HCT116 (cell line): Measurements from ENCODE around the gene HCN1.

Experiments used
- CEBPB ChIP-seq: IDR thresholded peaks from 2 replicates; pipeline ENCODE4 v1.6.1; 2012; ENCODE audit warnings: low read depth
- EZH2 ChIP-seq: fragments of 200-600 bp; sonication (generic); IDR thresholded peaks from 2 replicates; pipeline ENCODE4 v1.6.1; 2017; ENCODE audit warnings: antibody characterized with exemption, mixed run types
- EZH2phosphoT487 ChIP-seq: fragments of 200-600 bp; IDR thresholded peaks from 2 replicates; pipeline ENCODE4 v1.6.1; 2018; ENCODE audit warnings: antibody characterized with exemption, borderline replicate concordance
- JUND ChIP-seq: IDR thresholded peaks from 2 replicates; pipeline ENCODE4 v1.6.1; 2012
- MAX ChIP-seq: IDR thresholded peaks from 2 replicates; pipeline ENCODE4 v1.6.1; 2012
- POLR2A ChIP-seq: IDR thresholded peaks from 2 replicates; pipeline ENCODE4 v1.7.0; 2011; ENCODE audit warnings: borderline replicate concordance; ENCODE audit not compliant: insufficient read depth, insufficient read length; ENCODE audit errors: extremely low read depth
- RAD21 ChIP-seq: IDR thresholded peaks from 2 replicates; pipeline ENCODE4 v1.6.1; 2012; ENCODE audit warnings: low read depth, mild to moderate bottlenecking
- SP1 ChIP-seq: IDR thresholded peaks from 2 replicates; pipeline ENCODE4 v1.6.1; 2012; ENCODE audit warnings: low read depth
- TCF7L2 ChIP-seq: IDR thresholded peaks from 2 replicates; pipeline ENCODE4 v1.7.0; 2011; ENCODE audit warnings: borderline replicate concordance, inconsistent platforms; ENCODE audit not compliant: insufficient read depth, insufficient read length; ENCODE audit errors: extremely low read depth
- TF ChIP-seq, protein P1 (sequence below), 3 experiments: fragments of 200-600 bp in 1 of 3; sonication (generic) in 1 of 3; IDR thresholded peaks in 2 of 3; conservative IDR thresholded peaks in 1 of 3; 2 replicates each; pipeline ENCODE4 v1.5.1; 2012 to 2017; ENCODE audit warnings: low read depth in 2 of 3, low read length in 2 of 3, antibody characterized with exemption in 1 of 3, borderline replicate concordance in 1 of 3, control low read depth in 1 of 3, mild to moderate bottlenecking in 1 of 3, mixed read lengths in 1 of 3, mixed run types in 1 of 3, moderate library complexity in 1 of 3; ENCODE audit not compliant: insufficient read depth in 1 of 3
- TF ChIP-seq, protein P2 (sequence below): IDR thresholded peaks from 2 replicates; pipeline ENCODE4 v1.6.1; 2011; ENCODE audit warnings: mild to moderate bottlenecking, low read length, moderate library complexity; ENCODE audit not compliant: insufficient replicate concordance; ENCODE audit errors: extremely low read depth
- TF ChIP-seq, protein P3 (sequence below): IDR thresholded peaks from 2 replicates; pipeline ENCODE4 v1.6.1; 2012; ENCODE audit warnings: low read depth
- TF ChIP-seq, protein P4 (sequence below): IDR thresholded peaks from 2 replicates; pipeline ENCODE4 v1.6.1; 2012

DNA sequence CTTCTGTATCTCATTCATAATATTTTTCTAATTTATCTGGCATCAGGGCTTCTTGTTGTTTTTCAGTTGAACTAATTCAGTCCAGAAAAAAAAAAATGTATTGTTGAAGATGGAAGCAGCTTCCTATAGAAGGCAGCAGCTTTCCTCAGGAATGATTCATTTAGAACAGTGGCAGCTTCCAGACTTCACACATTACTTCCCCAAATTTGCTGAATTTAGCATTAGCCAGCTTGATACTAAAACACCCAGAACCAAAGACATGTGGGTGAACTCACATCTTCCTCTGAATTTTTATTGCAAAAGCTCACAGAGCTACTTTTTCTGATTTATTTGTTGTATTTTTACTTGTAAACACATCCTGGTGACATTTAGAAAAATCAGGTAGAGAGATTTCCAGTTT, 53.8 kb downstream of the HCN1 start:
- TF ChIP-seq POLR2A (no peak), EZH2phosphoT487 (no peak), CEBPB (no peak), SP1 (no peak), JUND (no peak), RAD21 (no peak), TCF7L2 (no peak), EZH2 (no peak), MAX (no peak)
- TF ChIP-seq, protein P1, sequence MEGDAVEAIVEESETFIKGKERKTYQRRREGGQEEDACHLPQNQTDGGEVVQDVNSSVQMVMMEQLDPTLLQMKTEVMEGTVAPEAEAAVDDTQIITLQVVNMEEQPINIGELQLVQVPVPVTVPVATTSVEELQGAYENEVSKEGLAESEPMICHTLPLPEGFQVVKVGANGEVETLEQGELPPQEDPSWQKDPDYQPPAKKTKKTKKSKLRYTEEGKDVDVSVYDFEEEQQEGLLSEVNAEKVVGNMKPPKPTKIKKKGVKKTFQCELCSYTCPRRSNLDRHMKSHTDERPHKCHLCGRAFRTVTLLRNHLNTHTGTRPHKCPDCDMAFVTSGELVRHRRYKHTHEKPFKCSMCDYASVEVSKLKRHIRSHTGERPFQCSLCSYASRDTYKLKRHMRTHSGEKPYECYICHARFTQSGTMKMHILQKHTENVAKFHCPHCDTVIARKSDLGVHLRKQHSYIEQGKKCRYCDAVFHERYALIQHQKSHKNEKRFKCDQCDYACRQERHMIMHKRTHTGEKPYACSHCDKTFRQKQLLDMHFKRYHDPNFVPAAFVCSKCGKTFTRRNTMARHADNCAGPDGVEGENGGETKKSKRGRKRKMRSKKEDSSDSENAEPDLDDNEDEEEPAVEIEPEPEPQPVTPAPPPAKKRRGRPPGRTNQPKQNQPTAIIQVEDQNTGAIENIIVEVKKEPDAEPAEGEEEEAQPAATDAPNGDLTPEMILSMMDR (IDR thresholded peaks at IDR 0.05 in 2 of 3, conservative IDR thresholded peaks at IDR 0.05 in 1 of 3; ENCODE audit: borderline replicate concordance in 1 of 3, insufficient read depth in 1 of 3, low read depth in 2 of 3, low read length in 2 of 3), result no peak
- TF ChIP-seq, protein P2, sequence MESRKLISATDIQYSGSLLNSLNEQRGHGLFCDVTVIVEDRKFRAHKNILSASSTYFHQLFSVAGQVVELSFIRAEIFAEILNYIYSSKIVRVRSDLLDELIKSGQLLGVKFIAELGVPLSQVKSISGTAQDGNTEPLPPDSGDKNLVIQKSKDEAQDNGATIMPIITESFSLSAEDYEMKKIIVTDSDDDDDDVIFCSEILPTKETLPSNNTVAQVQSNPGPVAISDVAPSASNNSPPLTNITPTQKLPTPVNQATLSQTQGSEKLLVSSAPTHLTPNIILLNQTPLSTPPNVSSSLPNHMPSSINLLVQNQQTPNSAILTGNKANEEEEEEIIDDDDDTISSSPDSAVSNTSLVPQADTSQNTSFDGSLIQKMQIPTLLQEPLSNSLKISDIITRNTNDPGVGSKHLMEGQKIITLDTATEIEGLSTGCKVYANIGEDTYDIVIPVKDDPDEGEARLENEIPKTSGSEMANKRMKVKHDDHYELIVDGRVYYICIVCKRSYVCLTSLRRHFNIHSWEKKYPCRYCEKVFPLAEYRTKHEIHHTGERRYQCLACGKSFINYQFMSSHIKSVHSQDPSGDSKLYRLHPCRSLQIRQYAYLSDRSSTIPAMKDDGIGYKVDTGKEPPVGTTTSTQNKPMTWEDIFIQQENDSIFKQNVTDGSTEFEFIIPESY, result no peak
- TF ChIP-seq, protein P3, sequence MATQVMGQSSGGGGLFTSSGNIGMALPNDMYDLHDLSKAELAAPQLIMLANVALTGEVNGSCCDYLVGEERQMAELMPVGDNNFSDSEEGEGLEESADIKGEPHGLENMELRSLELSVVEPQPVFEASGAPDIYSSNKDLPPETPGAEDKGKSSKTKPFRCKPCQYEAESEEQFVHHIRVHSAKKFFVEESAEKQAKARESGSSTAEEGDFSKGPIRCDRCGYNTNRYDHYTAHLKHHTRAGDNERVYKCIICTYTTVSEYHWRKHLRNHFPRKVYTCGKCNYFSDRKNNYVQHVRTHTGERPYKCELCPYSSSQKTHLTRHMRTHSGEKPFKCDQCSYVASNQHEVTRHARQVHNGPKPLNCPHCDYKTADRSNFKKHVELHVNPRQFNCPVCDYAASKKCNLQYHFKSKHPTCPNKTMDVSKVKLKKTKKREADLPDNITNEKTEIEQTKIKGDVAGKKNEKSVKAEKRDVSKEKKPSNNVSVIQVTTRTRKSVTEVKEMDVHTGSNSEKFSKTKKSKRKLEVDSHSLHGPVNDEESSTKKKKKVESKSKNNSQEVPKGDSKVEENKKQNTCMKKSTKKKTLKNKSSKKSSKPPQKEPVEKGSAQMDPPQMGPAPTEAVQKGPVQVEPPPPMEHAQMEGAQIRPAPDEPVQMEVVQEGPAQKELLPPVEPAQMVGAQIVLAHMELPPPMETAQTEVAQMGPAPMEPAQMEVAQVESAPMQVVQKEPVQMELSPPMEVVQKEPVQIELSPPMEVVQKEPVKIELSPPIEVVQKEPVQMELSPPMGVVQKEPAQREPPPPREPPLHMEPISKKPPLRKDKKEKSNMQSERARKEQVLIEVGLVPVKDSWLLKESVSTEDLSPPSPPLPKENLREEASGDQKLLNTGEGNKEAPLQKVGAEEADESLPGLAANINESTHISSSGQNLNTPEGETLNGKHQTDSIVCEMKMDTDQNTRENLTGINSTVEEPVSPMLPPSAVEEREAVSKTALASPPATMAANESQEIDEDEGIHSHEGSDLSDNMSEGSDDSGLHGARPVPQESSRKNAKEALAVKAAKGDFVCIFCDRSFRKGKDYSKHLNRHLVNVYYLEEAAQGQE, result no peak
- TF ChIP-seq, protein P4, sequence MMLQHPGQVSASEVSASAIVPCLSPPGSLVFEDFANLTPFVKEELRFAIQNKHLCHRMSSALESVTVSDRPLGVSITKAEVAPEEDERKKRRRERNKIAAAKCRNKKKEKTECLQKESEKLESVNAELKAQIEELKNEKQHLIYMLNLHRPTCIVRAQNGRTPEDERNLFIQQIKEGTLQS, result no peak
